ENCODE measurements around the gene ACE2.

DNA sequence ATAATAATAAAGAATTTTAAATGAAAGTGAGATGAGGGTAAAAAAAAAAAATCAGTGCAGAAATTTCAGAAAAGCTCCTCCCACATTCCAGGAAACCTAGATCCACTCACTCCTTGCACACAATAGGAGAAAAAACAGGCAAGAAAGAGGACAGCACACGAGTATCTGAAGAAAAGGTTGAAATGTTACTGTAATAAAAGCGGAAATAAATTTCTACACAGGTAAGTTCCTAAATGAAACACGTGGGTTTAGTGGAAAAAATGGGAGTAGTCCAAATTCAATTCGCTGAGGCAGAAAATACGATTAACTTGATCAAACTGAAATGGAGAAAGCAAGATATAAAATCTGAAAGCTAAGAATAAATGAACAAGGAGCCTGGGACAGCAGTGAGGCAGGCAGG is 2.0 kb upstream of the ACE2 start:
- TF ChIP-seq, protein P1, sequence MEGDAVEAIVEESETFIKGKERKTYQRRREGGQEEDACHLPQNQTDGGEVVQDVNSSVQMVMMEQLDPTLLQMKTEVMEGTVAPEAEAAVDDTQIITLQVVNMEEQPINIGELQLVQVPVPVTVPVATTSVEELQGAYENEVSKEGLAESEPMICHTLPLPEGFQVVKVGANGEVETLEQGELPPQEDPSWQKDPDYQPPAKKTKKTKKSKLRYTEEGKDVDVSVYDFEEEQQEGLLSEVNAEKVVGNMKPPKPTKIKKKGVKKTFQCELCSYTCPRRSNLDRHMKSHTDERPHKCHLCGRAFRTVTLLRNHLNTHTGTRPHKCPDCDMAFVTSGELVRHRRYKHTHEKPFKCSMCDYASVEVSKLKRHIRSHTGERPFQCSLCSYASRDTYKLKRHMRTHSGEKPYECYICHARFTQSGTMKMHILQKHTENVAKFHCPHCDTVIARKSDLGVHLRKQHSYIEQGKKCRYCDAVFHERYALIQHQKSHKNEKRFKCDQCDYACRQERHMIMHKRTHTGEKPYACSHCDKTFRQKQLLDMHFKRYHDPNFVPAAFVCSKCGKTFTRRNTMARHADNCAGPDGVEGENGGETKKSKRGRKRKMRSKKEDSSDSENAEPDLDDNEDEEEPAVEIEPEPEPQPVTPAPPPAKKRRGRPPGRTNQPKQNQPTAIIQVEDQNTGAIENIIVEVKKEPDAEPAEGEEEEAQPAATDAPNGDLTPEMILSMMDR (conservative IDR thresholded peaks at IDR 0.05 in 1 of 2, IDR thresholded peaks at IDR 0.05 in 1 of 2; ENCODE audit: low read depth in 1 of 2, low read length in 2 of 2), result no peak
- TF ChIP-seq EZH2 (IDR thresholded peaks at IDR 0.05; ENCODE audit: low read length, missing control alignments), result no peak
